GM12874 (cell line): Measurements from ENCODE around the gene SYPL1.

ENCODE experiments used
- CTCF ChIP-seq: IDR thresholded peaks from 2 replicates; pipeline ENCODE4 v1.5.1; 2011; ENCODE audit warnings: low read depth, mild to moderate bottlenecking, control low read depth, low read length, moderate library complexity; ENCODE audit not compliant: insufficient read depth

The SYPL1 gene

GRCh38 chr7:106068538-106068961 lies 43.6 kb downstream of the SYPL1 start:
- TF ChIP-seq CTCF, result no peak

GRCh38 chr7:106067678-106068077 lies 44.4 kb downstream of the SYPL1 start:
- no peak for TF ChIP-seq CTCF

GRCh38 chr7:106065575-106066500 lies 46.3 kb downstream of the SYPL1 start:
- no peak for TF ChIP-seq CTCF

- no peak for TF ChIP-seq CTCF
Measured at GRCh38 chr7:106064771-106065574, 47.1 kb downstream of the SYPL1 start.

GRCh38 chr7:106064316-106064715 lies 47.8 kb downstream of the SYPL1 start:
- TF ChIP-seq CTCF, result no peak

- no peak for TF ChIP-seq CTCF
Measured at GRCh38 chr7:106063692-106064091, 48.4 kb downstream of the SYPL1 start.

GRCh38 chr7:106063024-106063423 lies 49.1 kb downstream of the SYPL1 start:
- TF ChIP-seq CTCF, result no peak
